ENCODE results near the gene TRIM27. TPM values are rescaled to one million over a fixed set of nuclear protein-coding genes. Genes with fewer than 3 reads are reported as not detected.
"Not testable (repeated sequence)": the region's sequence is repeated elsewhere in the genome, so short reads cannot be mapped to it uniquely, and the experiment has no call there.

Gene TRIM27
- 10 to 100 TPM; 39.8 to 67.0 (median 54.1) TPM for polyA plus RNA-seq (ENCODE audit: low read depth in 6 of 6)

- H3K9me3 Mint-ChIP-seq, result no peaks in the 10 kb centered on the region
- peaks cover 0 to 8% (median 0%) of the 10 kb centered on the region in 3 donors for H3K27me3 Mint-ChIP-seq
- peak within 1 kb of the TSS; percentile 87 to 98 (median 96) for H3K27ac Mint-ChIP-seq
- H3K36me3 Mint-ChIP-seq, result peaks cover 7% of the 10 kb centered on the region in 2 donors
- ATAC-seq (ENCODE audit: low read depth in 2 of 2) (peak; percentile 79 to 82), DNase-seq (peak; percentile 84)
- H3K4me3 Mint-ChIP-seq, result peak within 1 kb of the TSS; percentile 88 to 98 (median 96)
- H3K4me1 Mint-ChIP-seq, result peaks cover 21 to 43% (median 33%) of the 10 kb centered on the region in 3 donors
Observed at GRCh38 chr6:28923318-28924102, at the start of gene TRIM27. Gene TRIM27 (minus strand): TSS chr6:28923985. CDS start chr6:28923632, 353 bp downstream.

GRCh38 chr6:28970056-28970455 is 46.3 kb upstream of the TRIM27 start:
- H3K27me3 Mint-ChIP-seq, result peaks cover 22 to 42% (median 23%) of the 10 kb centered on the region in 3 donors
- H3K9me3 Mint-ChIP-seq, result peaks cover 4 to 45% (median 25%) of the 10 kb centered on the region in 7 donors
- not testable (repeated sequence) for H3K4me1 Mint-ChIP-seq; ATAC-seq (ENCODE audit: low read depth in 2 of 2); H3K27ac Mint-ChIP-seq; H3K4me3 Mint-ChIP-seq; DNase-seq
- peaks cover 4 to 17% of the 10 kb centered on the region in 2 donors for H3K36me3 Mint-ChIP-seq

GRCh38 chr6:28969129-28969528 is 45.3 kb upstream of the TRIM27 start:
- DNase-seq (no peak), ATAC-seq (ENCODE audit: low read depth in 2 of 2) (no peak)
- Mint-ChIP-seq H3K27me3 (peaks cover 18 to 47% (median 29%) of the 10 kb centered on the region in 3 donors), H3K4me3 (no peak overlapping the region), H3K9me3 (peaks cover 4 to 45% (median 25%) of the 10 kb centered on the region in 7 donors), H3K27ac (no peak overlapping the region), H3K36me3 (peaks cover 4 to 17% of the 10 kb centered on the region in 2 donors), H3K4me1 (no peaks in the 10 kb centered on the region)

DNA sequence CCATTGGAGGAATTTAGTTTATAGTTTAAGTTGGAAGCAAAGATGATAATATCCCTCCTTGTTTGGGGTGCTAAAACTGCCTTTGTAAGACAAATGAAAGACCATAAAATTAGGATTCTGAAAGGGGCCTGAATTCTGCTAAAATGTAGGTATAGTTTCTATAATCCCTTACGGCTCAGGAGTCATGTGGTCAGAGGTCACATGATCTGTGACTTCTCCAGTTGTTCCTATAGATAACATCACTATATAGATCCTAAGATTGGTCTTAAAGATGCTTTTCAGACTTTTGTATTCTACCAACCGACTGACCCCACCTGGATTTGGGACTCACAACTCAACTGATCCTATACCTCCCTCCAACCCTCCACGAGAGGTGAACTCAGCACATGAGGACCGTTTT is 44.7 kb upstream of the TRIM27 start:
- no peak for ATAC-seq (ENCODE audit: low read depth in 2 of 2)
- Mint-ChIP-seq H3K27me3 (peaks cover 14 to 45% (median 30%) of the 10 kb centered on the region in 3 donors), H3K36me3 (peaks cover 2 to 13% of the 10 kb centered on the region in 2 donors), H3K27ac (no peak overlapping the region), H3K4me3 (no peak overlapping the region), H3K9me3 (peaks cover 4 to 45% (median 25%) of the 10 kb centered on the region in 7 donors), H3K4me1 (no peaks in the 10 kb centered on the region)
- no peak for DNase-seq

DNA sequence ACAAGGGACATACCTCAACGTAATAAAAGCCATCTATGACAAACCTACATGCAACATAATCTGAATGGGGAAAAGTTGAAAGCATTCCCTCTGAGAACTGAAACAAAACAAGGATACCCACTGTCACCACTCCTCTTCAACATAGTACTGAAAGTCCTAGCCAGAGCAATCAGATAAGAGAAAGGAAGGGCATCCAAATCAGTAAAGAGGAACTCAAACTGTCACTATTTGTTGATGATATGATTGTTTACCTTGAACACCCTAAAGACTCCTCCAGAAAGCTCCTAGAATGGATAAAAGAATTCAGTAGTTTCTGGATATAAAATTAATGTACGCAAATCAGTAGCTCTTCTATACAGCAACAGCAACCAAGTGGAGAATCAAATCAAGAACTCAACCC is 41.9 kb upstream of the TRIM27 start:
- DNase-seq (no peak), ATAC-seq (ENCODE audit: low read depth in 2 of 2) (no peak)
- Mint-ChIP-seq H3K4me1 (no peaks in the 10 kb centered on the region), H3K9me3 (peaks cover 4 to 45% (median 25%) of the 10 kb centered on the region in 7 donors), H3K27ac (peak overlapping the region in 1 of 6 donors; percentile 36), H3K36me3 (peaks cover 0 to 10% of the 10 kb centered on the region in 2 donors), H3K27me3 (peaks cover 29 to 62% (median 44%) of the 10 kb centered on the region in 3 donors), H3K4me3 (no peak overlapping the region)

DNA sequence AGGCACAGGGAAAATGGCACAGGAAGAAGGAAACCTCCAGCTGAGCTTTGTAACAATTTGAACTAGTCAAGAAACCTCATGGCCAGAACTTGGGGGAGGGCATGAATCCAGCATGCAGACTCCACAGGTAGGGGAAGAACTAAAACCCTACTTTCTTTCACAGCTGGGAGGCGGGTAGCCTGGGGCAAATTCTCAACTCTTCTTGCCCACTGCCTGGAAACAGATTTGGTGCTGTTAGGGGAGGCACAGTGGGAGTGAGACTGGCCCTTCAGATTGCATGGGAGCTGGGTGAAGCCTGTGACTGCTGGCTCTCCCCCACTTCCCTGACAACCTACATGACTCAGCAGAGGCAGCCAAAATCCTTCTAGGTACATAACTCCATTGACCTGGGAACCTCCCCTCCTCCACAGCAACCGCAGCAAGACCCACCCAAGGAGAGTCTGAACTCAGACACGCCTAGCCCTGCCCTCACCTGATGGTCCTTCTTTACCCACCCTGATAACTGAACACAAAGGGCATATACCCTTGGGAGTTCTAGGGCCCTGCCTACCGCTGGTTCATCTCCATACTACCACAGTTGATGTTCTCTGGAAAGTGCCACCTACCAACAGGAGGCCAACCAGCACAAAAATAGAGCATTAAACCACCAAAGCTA is 37.2 kb upstream of the TRIM27 start:
- no peak for ATAC-seq (ENCODE audit: low read depth in 2 of 2)
- H3K9me3 Mint-ChIP-seq, result peaks cover 0 to 11% (median 4%) of the 10 kb centered on the region in 7 donors
- peak overlapping the region in 1 of 8 donors; percentile 48 for H3K4me3 Mint-ChIP-seq
- no peaks in the 10 kb centered on the region for H3K4me1 Mint-ChIP-seq
- peaks cover 41 to 81% (median 67%) of the 10 kb centered on the region in 3 donors for H3K27me3 Mint-ChIP-seq
- H3K36me3 Mint-ChIP-seq, result peaks cover 0 to 5% of the 10 kb centered on the region in 2 donors
- no peak for DNase-seq
- H3K27ac Mint-ChIP-seq, result peak overlapping the region in 2 of 6 donors; percentile 80 to 89

DNA sequence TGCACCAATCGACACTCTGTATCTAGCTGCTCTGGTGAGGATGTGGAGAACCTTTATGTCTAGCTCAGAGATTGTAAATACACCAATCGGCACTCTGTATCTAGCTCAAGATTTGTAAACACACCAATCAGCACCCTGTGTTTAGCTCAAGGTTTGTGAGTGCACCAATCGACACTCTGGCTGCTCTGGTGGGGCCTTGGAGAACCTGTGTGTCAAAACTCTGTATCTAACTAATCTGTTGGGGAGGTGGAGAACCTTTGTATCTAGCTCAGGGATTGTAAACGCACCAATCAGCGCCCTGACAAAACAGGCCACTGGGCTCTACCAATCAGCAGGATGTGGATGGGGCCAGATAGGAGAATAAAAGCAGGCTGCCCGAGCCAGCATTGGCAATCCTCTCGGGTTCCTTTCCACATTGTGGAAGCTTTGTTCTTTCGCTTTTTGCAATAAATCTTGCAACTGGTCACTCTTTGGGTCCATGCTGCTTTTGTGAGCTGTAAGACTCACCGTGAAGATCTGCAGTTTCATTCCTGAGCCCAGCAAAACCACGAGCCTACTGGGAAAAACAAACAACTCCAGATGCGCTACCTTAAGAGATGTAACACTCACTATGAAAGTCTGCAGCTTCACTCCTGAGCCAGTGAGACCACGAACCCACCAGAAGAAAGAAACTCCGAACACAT is 34.9 kb upstream of the TRIM27 start:
- not testable (repeated sequence) for H3K27ac Mint-ChIP-seq; DNase-seq; H3K36me3 Mint-ChIP-seq; H3K9me3 Mint-ChIP-seq; H3K4me1 Mint-ChIP-seq; H3K4me3 Mint-ChIP-seq; ATAC-seq (ENCODE audit: low read depth in 2 of 2)
- H3K27me3 Mint-ChIP-seq, result peaks cover 50 to 82% (median 65%) of the 10 kb centered on the region in 3 donors

- H3K36me3 Mint-ChIP-seq; DNase-seq; H3K27ac Mint-ChIP-seq; ATAC-seq (ENCODE audit: low read depth in 2 of 2); H3K4me3 Mint-ChIP-seq: not testable (repeated sequence)
- H3K27me3 Mint-ChIP-seq, result peaks cover 54 to 81% (median 66%) of the 10 kb centered on the region in 3 donors
- peaks cover 0 to 12% (median 2%) of the 10 kb centered on the region in 7 donors for H3K9me3 Mint-ChIP-seq
- H3K4me1 Mint-ChIP-seq, result peaks cover 6 to 11% (median 8%) of the 10 kb centered on the region in 3 donors
Observed at GRCh38 chr6:28957795-28958314, 34.1 kb upstream of the TRIM27 start.

DNA sequence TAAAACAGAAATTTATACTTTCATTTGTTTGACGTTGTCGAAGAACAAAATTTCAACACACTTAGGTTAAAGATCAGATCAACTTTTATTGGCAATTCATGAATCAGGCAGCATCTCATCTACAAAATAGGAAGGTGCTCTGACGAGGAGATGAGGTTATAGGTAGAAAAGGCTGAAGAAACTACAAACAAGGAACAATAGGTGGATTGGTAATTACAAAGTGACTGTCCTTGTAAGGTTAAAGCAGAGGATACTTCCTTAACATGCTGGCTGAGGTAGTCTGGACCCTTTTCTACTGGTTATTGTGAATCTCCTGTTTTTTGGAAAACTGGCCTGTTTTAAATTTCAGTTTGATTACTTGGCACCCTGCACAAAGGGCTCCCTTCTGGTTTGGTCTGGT is 32.5 kb upstream of the TRIM27 start:
- DNase-seq, result no peak
- Mint-ChIP-seq H3K27ac (no peak overlapping the region), H3K27me3 (peaks cover 42 to 66% (median 53%) of the 10 kb centered on the region in 3 donors)

DNA sequence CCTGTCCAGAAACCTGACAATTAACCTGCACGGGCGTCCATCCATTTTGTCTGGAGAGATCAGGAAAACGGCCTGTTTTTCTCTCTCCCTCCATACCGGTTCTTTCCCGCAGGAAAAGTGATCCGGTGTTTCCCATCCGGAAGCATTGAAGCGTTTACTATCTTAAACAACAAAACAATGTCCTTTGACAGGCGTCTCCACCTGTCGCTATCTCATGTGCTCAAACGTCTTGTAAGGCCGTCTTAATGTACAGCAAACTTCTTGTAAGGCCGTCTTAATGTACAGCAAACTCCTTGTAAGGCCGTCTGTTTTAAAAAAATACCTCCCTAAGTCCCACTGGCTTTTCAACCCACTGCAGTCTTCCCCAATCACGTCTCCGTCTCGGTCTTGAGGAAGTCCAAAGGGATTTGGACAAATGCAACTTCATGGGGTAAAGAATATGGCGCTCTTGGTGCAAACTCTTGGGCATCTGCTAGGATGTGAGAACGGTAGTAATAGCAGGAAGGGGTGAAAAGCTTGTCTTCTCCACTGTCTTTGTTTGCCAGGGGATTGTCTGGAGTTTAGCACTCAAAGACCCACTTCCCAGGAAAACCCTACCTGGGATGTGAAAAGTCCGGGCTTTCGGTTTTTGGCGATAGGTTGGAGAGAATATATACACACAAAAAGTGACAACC is 29.9 kb upstream of the TRIM27 start:
- H3K27ac Mint-ChIP-seq, result peak overlapping the region in 3 of 6 donors; percentile 54 to 85 (median 81)
- H3K4me3 Mint-ChIP-seq, result peak overlapping the region in 7 of 8 donors; percentile 58 to 86 (median 79)
- ATAC-seq (ENCODE audit: low read depth in 2 of 2) (no peak), DNase-seq (no peak)
- no peaks in the 10 kb centered on the region for H3K36me3 Mint-ChIP-seq
- peaks cover 0 to 12% (median 0%) of the 10 kb centered on the region in 7 donors for H3K9me3 Mint-ChIP-seq
- peaks cover 8 to 15% (median 10%) of the 10 kb centered on the region in 3 donors for H3K4me1 Mint-ChIP-seq
- peaks cover 26 to 59% (median 28%) of the 10 kb centered on the region in 3 donors for H3K27me3 Mint-ChIP-seq

More for the DNA sequence above, 32.5 kb upstream of the TRIM27 start:
- no peak overlapping the region for H3K4me3 Mint-ChIP-seq
- peaks cover 0 to 8% (median 2%) of the 10 kb centered on the region in 7 donors for H3K9me3 Mint-ChIP-seq
- no peak for ATAC-seq (ENCODE audit: low read depth in 2 of 2)
- H3K36me3 Mint-ChIP-seq, result peaks cover 0 to 5% of the 10 kb centered on the region in 2 donors
- H3K4me1 Mint-ChIP-seq, result peaks cover 8 to 15% (median 10%) of the 10 kb centered on the region in 3 donors

- H3K36me3 Mint-ChIP-seq, result no peaks in the 10 kb centered on the region
- peak overlapping the region in 2 of 6 donors; percentile 81 to 85 for H3K27ac Mint-ChIP-seq
- H3K9me3 Mint-ChIP-seq, result peaks cover 0 to 12% (median 0%) of the 10 kb centered on the region in 7 donors
- peaks cover 26 to 58% (median 28%) of the 10 kb centered on the region in 3 donors for H3K27me3 Mint-ChIP-seq
- peak overlapping the region in 7 of 8 donors; percentile 67 to 86 (median 79) for H3K4me3 Mint-ChIP-seq
- DNase-seq, result no peak
- peaks cover 8 to 15% (median 10%) of the 10 kb centered on the region in 3 donors for H3K4me1 Mint-ChIP-seq
- ATAC-seq (ENCODE audit: low read depth in 2 of 2), result peak in 1 of 2 donors; percentile 53
Observed at GRCh38 chr6:28953039-28953584, 29.3 kb upstream of the TRIM27 start.

GRCh38 chr6:28949656-28950195 is 25.9 kb upstream of the TRIM27 start:
- H3K27me3 Mint-ChIP-seq, result peaks cover 10 to 40% (median 10%) of the 10 kb centered on the region in 3 donors
- peaks cover 12 to 23% (median 20%) of the 10 kb centered on the region in 3 donors for H3K4me1 Mint-ChIP-seq
- H3K27ac Mint-ChIP-seq; ATAC-seq (ENCODE audit: low read depth in 2 of 2); H3K4me3 Mint-ChIP-seq; H3K36me3 Mint-ChIP-seq; DNase-seq: not testable (repeated sequence)
- H3K9me3 Mint-ChIP-seq, result peaks cover 0 to 16% (median 0%) of the 10 kb centered on the region in 7 donors

Measured in naive B cell (primary cell).